ENCODE data around the gene CYFIP2.

Gene CYFIP2

GRCh38 chr5:157328277-157328912, 62.5 kb downstream of the CYFIP2 start:
- Histone ChIP-seq H3K9ac (ENCODE audit: low read depth, low read length) (no peak overlapping the region), H3K4me1 (ENCODE audit: control insufficient read depth, insufficient read depth, low read length) (no peaks in the 10 kb centered on the region), H3K4me3 (ENCODE audit: low read depth, low read length) (no peak overlapping the region), H3K36me3 (ENCODE audit: control insufficient read depth, insufficient read depth, low read length) (peaks cover 59% of the 10 kb centered on the region), H3K27me3 (ENCODE audit: control insufficient read depth, insufficient read depth, low read length) (no peaks in the 10 kb centered on the region), H3K27ac (ENCODE audit: low read depth, low read length) (no peak overlapping the region), H3K9me3 (ENCODE audit: control insufficient read depth, insufficient read depth, low read length) (no peaks in the 10 kb centered on the region)

GRCh38 chr5:157331807-157332206, 65.9 kb downstream of the CYFIP2 start:
- no peaks in the 10 kb centered on the region for H3K9me3 ChIP-seq (ENCODE audit: control insufficient read depth, insufficient read depth, low read length)
- H3K27ac ChIP-seq (ENCODE audit: low read depth, low read length), result no peak overlapping the region
- no peak overlapping the region for H3K9ac ChIP-seq (ENCODE audit: low read depth, low read length)
- no peak overlapping the region for H3K4me3 ChIP-seq (ENCODE audit: low read depth, low read length)
- H3K4me1 ChIP-seq (ENCODE audit: control insufficient read depth, insufficient read depth, low read length), result no peaks in the 10 kb centered on the region
- peaks cover 45% of the 10 kb centered on the region for H3K36me3 ChIP-seq (ENCODE audit: control insufficient read depth, insufficient read depth, low read length)
- H3K27me3 ChIP-seq (ENCODE audit: control insufficient read depth, insufficient read depth, low read length), result no peaks in the 10 kb centered on the region

- H3K4me3 ChIP-seq (ENCODE audit: low read depth, low read length), result no peak overlapping the region
- H3K9ac ChIP-seq (ENCODE audit: low read depth, low read length), result no peak overlapping the region
- H3K9me3 ChIP-seq (ENCODE audit: control insufficient read depth, insufficient read depth, low read length), result no peaks in the 10 kb centered on the region
- H3K36me3 ChIP-seq (ENCODE audit: control insufficient read depth, insufficient read depth, low read length), result peaks cover 33% of the 10 kb centered on the region
- H3K27ac ChIP-seq (ENCODE audit: low read depth, low read length), result no peak overlapping the region
- no peaks in the 10 kb centered on the region for H3K4me1 ChIP-seq (ENCODE audit: control insufficient read depth, insufficient read depth, low read length)
- no peaks in the 10 kb centered on the region for H3K27me3 ChIP-seq (ENCODE audit: control insufficient read depth, insufficient read depth, low read length)
Measured at GRCh38 chr5:157335534-157336422, 69.9 kb downstream of the CYFIP2 start.

- Histone ChIP-seq H3K36me3 (ENCODE audit: control insufficient read depth, insufficient read depth, low read length) (peaks cover 27% of the 10 kb centered on the region), H3K27ac (ENCODE audit: low read depth, low read length) (no peak overlapping the region)
Measured at GRCh38 chr5:157336423-157336744, 70.5 kb downstream of the CYFIP2 start.

GRCh38 chr5:157339409-157339808, 73.5 kb downstream of the CYFIP2 start:
- Histone ChIP-seq H3K4me1 (ENCODE audit: control insufficient read depth, insufficient read depth, low read length) (no peaks in the 10 kb centered on the region), H3K4me3 (ENCODE audit: low read depth, low read length) (no peak overlapping the region), H3K9ac (ENCODE audit: low read depth, low read length) (no peak overlapping the region), H3K36me3 (ENCODE audit: control insufficient read depth, insufficient read depth, low read length) (peaks cover 11% of the 10 kb centered on the region), H3K27ac (ENCODE audit: low read depth, low read length) (no peak overlapping the region), H3K9me3 (ENCODE audit: control insufficient read depth, insufficient read depth, low read length) (no peaks in the 10 kb centered on the region), H3K27me3 (ENCODE audit: control insufficient read depth, insufficient read depth, low read length) (no peaks in the 10 kb centered on the region)

More at GRCh38 chr5:157336423-157336744, 70.5 kb downstream of the CYFIP2 start:
- Histone ChIP-seq H3K9me3 (ENCODE audit: control insufficient read depth, insufficient read depth, low read length) (no peaks in the 10 kb centered on the region), H3K9ac (ENCODE audit: low read depth, low read length) (no peak overlapping the region), H3K4me3 (ENCODE audit: low read depth, low read length) (no peak overlapping the region), H3K4me1 (ENCODE audit: control insufficient read depth, insufficient read depth, low read length) (no peaks in the 10 kb centered on the region), H3K27me3 (ENCODE audit: control insufficient read depth, insufficient read depth, low read length) (no peaks in the 10 kb centered on the region)

- no peak overlapping the region for H3K4me3 ChIP-seq (ENCODE audit: low read depth, low read length)
- H3K36me3 ChIP-seq (ENCODE audit: control insufficient read depth, insufficient read depth, low read length), result peaks cover 8% of the 10 kb centered on the region
- H3K4me1 ChIP-seq (ENCODE audit: control insufficient read depth, insufficient read depth, low read length), result no peaks in the 10 kb centered on the region
- H3K27me3 ChIP-seq (ENCODE audit: control insufficient read depth, insufficient read depth, low read length), result no peaks in the 10 kb centered on the region
- no peak overlapping the region for H3K9ac ChIP-seq (ENCODE audit: low read depth, low read length)
- no peak overlapping the region for H3K27ac ChIP-seq (ENCODE audit: low read depth, low read length)
- H3K9me3 ChIP-seq (ENCODE audit: control insufficient read depth, insufficient read depth, low read length), result no peaks in the 10 kb centered on the region
Measured at GRCh38 chr5:157342822-157343402, 77.0 kb downstream of the CYFIP2 start.

- Histone ChIP-seq H3K36me3 (ENCODE audit: control insufficient read depth, insufficient read depth, low read length) (peaks cover 8% of the 10 kb centered on the region), H3K4me1 (ENCODE audit: control insufficient read depth, insufficient read depth, low read length) (no peaks in the 10 kb centered on the region), H3K9ac (ENCODE audit: low read depth, low read length) (no peak overlapping the region)
Measured at GRCh38 chr5:157343842-157344790, 78.2 kb downstream of the CYFIP2 start.

GRCh38 chr5:157345067-157345466, 79.1 kb downstream of the CYFIP2 start:
- Histone ChIP-seq H3K4me3 (ENCODE audit: low read depth, low read length) (no peak overlapping the region), H3K36me3 (ENCODE audit: control insufficient read depth, insufficient read depth, low read length) (peaks cover 8% of the 10 kb centered on the region), H3K9me3 (ENCODE audit: control insufficient read depth, insufficient read depth, low read length) (no peaks in the 10 kb centered on the region)

More at GRCh38 chr5:157343842-157344790, 78.2 kb downstream of the CYFIP2 start:
- Histone ChIP-seq H3K27me3 (ENCODE audit: control insufficient read depth, insufficient read depth, low read length) (no peaks in the 10 kb centered on the region), H3K27ac (ENCODE audit: low read depth, low read length) (no peak overlapping the region), H3K9me3 (ENCODE audit: control insufficient read depth, insufficient read depth, low read length) (no peaks in the 10 kb centered on the region), H3K4me3 (ENCODE audit: low read depth, low read length) (no peak overlapping the region)

GRCh38 chr5:157345485-157345884, 79.6 kb downstream of the CYFIP2 start:
- no peak overlapping the region for H3K9ac ChIP-seq (ENCODE audit: low read depth, low read length)
- H3K27ac ChIP-seq (ENCODE audit: low read depth, low read length), result no peak overlapping the region
- H3K4me1 ChIP-seq (ENCODE audit: control insufficient read depth, insufficient read depth, low read length), result no peaks in the 10 kb centered on the region
- H3K4me3 ChIP-seq (ENCODE audit: low read depth, low read length), result no peak overlapping the region
- H3K36me3 ChIP-seq (ENCODE audit: control insufficient read depth, insufficient read depth, low read length), result peaks cover 8% of the 10 kb centered on the region
- no peaks in the 10 kb centered on the region for H3K27me3 ChIP-seq (ENCODE audit: control insufficient read depth, insufficient read depth, low read length)
- H3K9me3 ChIP-seq (ENCODE audit: control insufficient read depth, insufficient read depth, low read length), result no peaks in the 10 kb centered on the region

More at GRCh38 chr5:157345067-157345466, 79.1 kb downstream of the CYFIP2 start:
- Histone ChIP-seq H3K4me1 (ENCODE audit: control insufficient read depth, insufficient read depth, low read length) (no peaks in the 10 kb centered on the region), H3K27me3 (ENCODE audit: control insufficient read depth, insufficient read depth, low read length) (no peaks in the 10 kb centered on the region), H3K27ac (ENCODE audit: low read depth, low read length) (no peak overlapping the region), H3K9ac (ENCODE audit: low read depth, low read length) (no peak overlapping the region)

- H3K9ac ChIP-seq (ENCODE audit: low read depth, low read length), result no peak overlapping the region
- H3K4me1 ChIP-seq (ENCODE audit: control insufficient read depth, insufficient read depth, low read length), result no peaks in the 10 kb centered on the region
- H3K27me3 ChIP-seq (ENCODE audit: control insufficient read depth, insufficient read depth, low read length), result no peaks in the 10 kb centered on the region
- H3K27ac ChIP-seq (ENCODE audit: low read depth, low read length), result no peak overlapping the region
- H3K4me3 ChIP-seq (ENCODE audit: low read depth, low read length), result no peak overlapping the region
- peaks cover 13% of the 10 kb centered on the region for H3K36me3 ChIP-seq (ENCODE audit: control insufficient read depth, insufficient read depth, low read length)
- H3K9me3 ChIP-seq (ENCODE audit: control insufficient read depth, insufficient read depth, low read length), result no peaks in the 10 kb centered on the region
Measured at GRCh38 chr5:157347301-157348048, 81.6 kb downstream of the CYFIP2 start.
